Upper lobe of left lung (tissue), 4 donors: ENCODE results near the gene YPEL2.

Source experiments
- EP300 ChIP-seq, 4 donors: sonication (generic); formaldehyde crosslinking; IDR thresholded peaks; one replicate each; pipeline ENCODE4 v1.5.1; 2017; ENCODE audit warnings: antibody characterized with exemption in 4 of 4, control low read depth in 2 of 4
- POLR2A ChIP-seq, 4 donors: fragments of 450-650 bp; IDR thresholded peaks; one replicate each; pipeline ENCODE4 v1.5.1; 2016 to 2017; ENCODE audit warnings: antibody characterized with exemption in 4 of 4, mild to moderate bottlenecking in 2 of 4
- POLR2AphosphoS5 ChIP-seq, 2 donors: sonication (generic); formaldehyde crosslinking; IDR thresholded peaks; one replicate each; pipeline ENCODE4 v1.5.1; 2017; ENCODE audit warnings: antibody characterized with exemption in 2 of 2
- TF ChIP-seq, protein P1 (sequence below), 6 experiments: fragments of 450-650 bp in 4 of 6; fragments of 200-600 bp in 2 of 6; sonication (generic) in 2 of 6; IDR thresholded peaks; one replicate each; pipeline ENCODE4 v1.5.1; 2016 to 2019; ENCODE audit warnings: antibody characterized with exemption in 6 of 6

DNA sequence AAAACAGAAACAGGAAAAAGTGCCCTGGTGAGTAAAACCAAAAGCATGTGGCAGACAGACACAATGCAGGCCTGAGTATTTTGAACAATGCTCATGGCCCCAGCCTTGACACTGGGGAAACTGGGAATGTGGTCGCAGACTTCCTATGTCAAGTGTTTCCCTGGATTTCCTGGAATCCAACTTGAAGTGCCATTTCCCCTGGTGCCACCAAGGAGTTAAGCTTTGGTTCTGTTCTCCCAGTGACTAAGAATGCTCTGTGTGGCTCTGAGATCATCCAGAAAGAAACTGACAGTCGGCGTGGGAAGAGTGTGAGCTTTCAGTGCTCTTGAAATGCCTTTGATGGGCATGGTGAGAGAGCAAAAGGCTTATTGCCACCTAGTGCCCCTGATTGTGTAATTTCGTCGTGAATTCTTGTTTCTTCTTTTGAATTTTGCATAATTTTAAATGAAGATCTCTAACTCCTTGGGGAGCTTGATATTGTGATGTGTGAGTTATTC lies 96.0 kb downstream of the YPEL2 start:
- TF ChIP-seq, protein P1, sequence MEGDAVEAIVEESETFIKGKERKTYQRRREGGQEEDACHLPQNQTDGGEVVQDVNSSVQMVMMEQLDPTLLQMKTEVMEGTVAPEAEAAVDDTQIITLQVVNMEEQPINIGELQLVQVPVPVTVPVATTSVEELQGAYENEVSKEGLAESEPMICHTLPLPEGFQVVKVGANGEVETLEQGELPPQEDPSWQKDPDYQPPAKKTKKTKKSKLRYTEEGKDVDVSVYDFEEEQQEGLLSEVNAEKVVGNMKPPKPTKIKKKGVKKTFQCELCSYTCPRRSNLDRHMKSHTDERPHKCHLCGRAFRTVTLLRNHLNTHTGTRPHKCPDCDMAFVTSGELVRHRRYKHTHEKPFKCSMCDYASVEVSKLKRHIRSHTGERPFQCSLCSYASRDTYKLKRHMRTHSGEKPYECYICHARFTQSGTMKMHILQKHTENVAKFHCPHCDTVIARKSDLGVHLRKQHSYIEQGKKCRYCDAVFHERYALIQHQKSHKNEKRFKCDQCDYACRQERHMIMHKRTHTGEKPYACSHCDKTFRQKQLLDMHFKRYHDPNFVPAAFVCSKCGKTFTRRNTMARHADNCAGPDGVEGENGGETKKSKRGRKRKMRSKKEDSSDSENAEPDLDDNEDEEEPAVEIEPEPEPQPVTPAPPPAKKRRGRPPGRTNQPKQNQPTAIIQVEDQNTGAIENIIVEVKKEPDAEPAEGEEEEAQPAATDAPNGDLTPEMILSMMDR (IDR thresholded peaks at IDR 0.05): peak in 1 of 6 experiments; percentile 5
- TF ChIP-seq EP300 (IDR thresholded peaks at IDR 0.05) (no peak), POLR2A (IDR thresholded peaks at IDR 0.05) (no peak), POLR2AphosphoS5 (IDR thresholded peaks at IDR 0.05) (peak in 1 of 2 donors; percentile 47)
